Adrenal gland (tissue), 12 donors: Measurements from ENCODE around the gene TMEM135. TPM values are rescaled to one million over a fixed set of nuclear protein-coding genes. Genes with fewer than 3 reads are reported as not detected.

ENCODE experiments used
- DNase-seq, 7 donors: peaks; one replicate each; pipeline ENCODE4 v3.0.0-alpha.2; 2019 to 2020
- H3K27ac ChIP-seq, 5 donors: fragments of 200-600 bp; sonication (generic) in 4 of 5; 1 replicate in 3 of 5; 2 replicates in 2 of 5; pipeline versions ENCODE4 v1.5.1 to v1.8.0; 2016 to 2020; ENCODE audit warnings: mild to moderate bottlenecking in 1 of 5
- H3K27me3 ChIP-seq: fragments of 200-600 bp; 2 replicates; pipeline ENCODE4 v1.8.0; 2021
- H3K36me3 ChIP-seq, 2 donors: fragments of 200-600 bp; replicated peaks in 1 of 2; 1 replicate in 1 of 2; 2 replicates in 1 of 2; pipeline versions ENCODE4 v1.5.1 to v1.8.0; 2018 to 2022
- H3K4me1 ChIP-seq, 2 donors: fragments of 200-600 bp; replicated peaks in 1 of 2; 1 replicate in 1 of 2; 2 replicates in 1 of 2; pipeline versions ENCODE4 v1.5.1 to v1.8.0; 2018 to 2021
- H3K4me3 ChIP-seq, 4 donors: fragments of 200-600 bp; sonication (generic) in 3 of 4; one replicate each; pipeline ENCODE4 v1.5.1; 2016 to 2018
- H3K9me3 ChIP-seq, 3 donors: fragments of 200-600 bp; sonication (generic) in 1 of 3; replicated peaks in 1 of 3; 1 replicate in 2 of 3; 2 replicates in 1 of 3; pipeline versions ENCODE4 v1.5.1 to v1.8.0; 2016 to 2021
- CTCF ChIP-seq, 6 experiments: fragments of 450-650 bp in 4 of 6; fragments of 200-600 bp in 2 of 6; sonication (generic) in 1 of 6; IDR thresholded peaks; 1 replicate in 5 of 6; 2 replicates in 1 of 6; pipeline versions ENCODE4 v1.5.1 to v1.8.0; 2016 to 2021; ENCODE audit warnings: antibody characterized with exemption in 6 of 6, mild to moderate bottlenecking in 2 of 6, moderate library complexity in 1 of 6
- POLR2A ChIP-seq, 2 donors: fragments of 450-650 bp; IDR thresholded peaks; one replicate each; pipeline ENCODE4 v1.6.1; 2017; ENCODE audit warnings: antibody characterized with exemption in 2 of 2, mild to moderate bottlenecking in 2 of 2, moderate library complexity in 1 of 2
- WGBS, 4 donors: extraction: QIAGEN DNeasy Blood & Tissue Kit in 2 of 4; methylation state at CpG; one replicate each; pipeline versions ENCODE4 v1.1.5 to v1.1.7; 2013 to 2017; 5-methylcytosine and 5-hydroxymethylcytosine counted together
- intact Hi-C, 2 donors: fragments of 100-400 bp; cut with DNase I; formaldehyde crosslinking; loops; one replicate each; pipeline versions ENCODE4 v1.14.1 to v1.15.0; 2022 to 2023
- polyA plus RNA-seq, 3 donors: library from polyadenylated mRNA; stranded (reverse); fragments of 200-250 nt in 2 of 3; fragments of 350-450 nt in 1 of 3; fragmentation: Illumina TruSeq in 1 of 3; extraction: RNeasy Lipid Tissue Mini Kit (QIAGEN cat#74804) in 1 of 3; gene quantifications; one replicate each; pipeline ENCODE4 v1.2.3, GENCODE V29; 2013 to 2014
- total RNA-seq, 9 donors: library from RNA; depleted of rRNA in 4 of 9; stranded (reverse); fragments of >200 nt in 4 of 9; fragments of 120-200 nt in 1 of 9; fragmentation: NEBNext Ultra II Directional in 1 of 9; extraction: Animal tissue kit (Norgen Biotek cat#: 25700) in 1 of 9; gene quantifications; one replicate each; pipeline versions ENCODE4 v1.1.0 to v1.2.4, GENCODE V29; 2013 to 2023
- donor health status: healthy with polysubstance abuse.
- donor health status: Bipolar disorder and iron deficiency.
- donor health status: DM: yes; HTN: yes; CAD: no.
- donor health status: DM: no; HTN: no; CAD: no.
- donor health status: DM: no; HTN: no; CAD: no.
- donor health status: DM: yes; HTN: yes; CAD: no.

TMEM135 gene
- total and polyA plus RNA-seq, 12 donors, result 8.2 to 101 (median 44.5) TPM

- 95 to 98% (median 96%) methylated on average over 2 of the region's 2 CpGs for WGBS, 4 donors
- Histone ChIP-seq H3K27me3 (no peaks in the 10 kb centered on the region), H3K4me1 (no peaks in the 10 kb centered on the region), H3K9me3 (no peaks in the 10 kb centered on the region), H3K4me3 (no peak overlapping the region), H3K27ac (no peak overlapping the region), H3K36me3 (peaks cover 0 to 6% of the 10 kb centered on the region in 2 donors)
- no peak for DNase-seq
- intact Hi-C loops, result no loop called here
- TF ChIP-seq POLR2A (IDR thresholded peaks at IDR 0.05) (no peak), CTCF (IDR thresholded peaks at IDR 0.05) (no peak)
These were observed 9.1 kb downstream of the TMEM135 start for GRCh38 chr11:87046824-87047223.

- no peak overlapping the region for H3K4me3 ChIP-seq
- no peak overlapping the region for H3K27ac ChIP-seq
- WGBS, 4 donors, result 79 to 97% (median 92%) methylated on average over 3 of the region's 3 CpGs
- intact Hi-C loops, result no loop called here
- no peak for DNase-seq
- no peaks in the 10 kb centered on the region for H3K9me3 ChIP-seq
- H3K36me3 ChIP-seq, result no peaks in the 10 kb centered on the region
- H3K4me1 ChIP-seq, result peaks cover 0 to 8% of the 10 kb centered on the region in 2 donors
- TF ChIP-seq POLR2A (IDR thresholded peaks at IDR 0.05) (no peak), CTCF (IDR thresholded peaks at IDR 0.05) (no peak)
- H3K27me3 ChIP-seq, result no peaks in the 10 kb centered on the region
These were observed 18.4 kb downstream of the TMEM135 start for GRCh38 chr11:87056091-87056490.

GRCh38 chr11:87057749-87058148, 20.0 kb downstream of the TMEM135 start:
- Histone ChIP-seq H3K27ac (no peak overlapping the region), H3K4me3 (no peak overlapping the region), H3K9me3 (no peaks in the 10 kb centered on the region), H3K4me1 (peaks cover 0 to 8% of the 10 kb centered on the region in 2 donors), H3K27me3 (no peaks in the 10 kb centered on the region), H3K36me3 (no peaks in the 10 kb centered on the region)
- no peak for TF ChIP-seq CTCF (IDR thresholded peaks at IDR 0.05)
- no peak for TF ChIP-seq POLR2A (IDR thresholded peaks at IDR 0.05)
- intact Hi-C loops, result no loop called here
- DNase-seq, result no peak

GRCh38 chr11:87059596-87060390, 22.1 kb downstream of the TMEM135 start:
- no peak for DNase-seq

More at GRCh38 chr11:87059596-87060390, 22.1 kb downstream of the TMEM135 start:
- TF ChIP-seq POLR2A (IDR thresholded peaks at IDR 0.05), result no peak
- TF ChIP-seq CTCF (IDR thresholded peaks at IDR 0.05), result no peak
- intact Hi-C loops, result no loop called here
- H3K27ac ChIP-seq, result no peak overlapping the region
- no peaks in the 10 kb centered on the region for H3K36me3 ChIP-seq
- H3K4me3 ChIP-seq, result no peak overlapping the region
- no peaks in the 10 kb centered on the region for H3K27me3 ChIP-seq
- H3K4me1 ChIP-seq, result peaks cover 0 to 8% of the 10 kb centered on the region in 2 donors
- H3K9me3 ChIP-seq, result no peaks in the 10 kb centered on the region
- 92 to 99% (median 98%) methylated on average over 10 of the region's 10 CpGs for WGBS, 4 donors
